ENCODE results near the gene CACNA1D. TPM values are rescaled to one million over a fixed set of nuclear protein-coding genes. Genes with fewer than 3 reads are reported as not detected.

The CACNA1D gene
- total and polyA plus RNA-seq, 2 donors (not counting 1 experiment from before 2014, with no cell fraction given), result 0.17 to 0.37 TPM

- Histone ChIP-seq H3K27ac (ENCODE audit: insufficient read depth, low read length) (no peak overlapping the region), H3K4me3 (replicated peaks in 1 of 4; ENCODE audit: control extremely low read depth in 1 of 4, insufficient read depth in 1 of 4, low read depth in 3 of 4, low read length in 4 of 4) (no peak overlapping the region), H4K20me1 (ENCODE audit: control insufficient read depth, extremely low read depth, insufficient read depth, low read length) (no peaks in the 10 kb centered on the region), H3K4me1 (ENCODE audit: control insufficient read depth, extremely low read depth, insufficient read depth, low read length) (peaks cover 16% of the 10 kb centered on the region), H3K9ac (ENCODE audit: insufficient read depth, low read length) (no peak overlapping the region), H3K27me3 (ENCODE audit: control insufficient read depth, insufficient read depth, low read length) (no peaks in the 10 kb centered on the region), H2AFZ (ENCODE audit: low read length) (no peak overlapping the region), H3K36me3 (ENCODE audit: control insufficient read depth, insufficient read depth, low read length) (no peaks in the 10 kb centered on the region), H3K79me2 (ENCODE audit: control insufficient read depth, insufficient read depth, low read length) (no peaks in the 10 kb centered on the region), H3K9me3 (ENCODE audit: control insufficient read depth, insufficient read depth, low read depth, low read length) (no peaks in the 10 kb centered on the region), H3K4me2 (ENCODE audit: extremely low read depth, insufficient read depth, low read length) (no peak overlapping the region)
- TF ChIP-seq EZH2 (IDR thresholded peaks at IDR 0.05; ENCODE audit: low read length, missing control alignments), result no peak
- no peak for DNase-seq (ENCODE audit: low read depth in 2 of 2)
These were observed 308.9 kb downstream of the CACNA1D start for GRCh38 chr3:53803124-53803815.

DNA sequence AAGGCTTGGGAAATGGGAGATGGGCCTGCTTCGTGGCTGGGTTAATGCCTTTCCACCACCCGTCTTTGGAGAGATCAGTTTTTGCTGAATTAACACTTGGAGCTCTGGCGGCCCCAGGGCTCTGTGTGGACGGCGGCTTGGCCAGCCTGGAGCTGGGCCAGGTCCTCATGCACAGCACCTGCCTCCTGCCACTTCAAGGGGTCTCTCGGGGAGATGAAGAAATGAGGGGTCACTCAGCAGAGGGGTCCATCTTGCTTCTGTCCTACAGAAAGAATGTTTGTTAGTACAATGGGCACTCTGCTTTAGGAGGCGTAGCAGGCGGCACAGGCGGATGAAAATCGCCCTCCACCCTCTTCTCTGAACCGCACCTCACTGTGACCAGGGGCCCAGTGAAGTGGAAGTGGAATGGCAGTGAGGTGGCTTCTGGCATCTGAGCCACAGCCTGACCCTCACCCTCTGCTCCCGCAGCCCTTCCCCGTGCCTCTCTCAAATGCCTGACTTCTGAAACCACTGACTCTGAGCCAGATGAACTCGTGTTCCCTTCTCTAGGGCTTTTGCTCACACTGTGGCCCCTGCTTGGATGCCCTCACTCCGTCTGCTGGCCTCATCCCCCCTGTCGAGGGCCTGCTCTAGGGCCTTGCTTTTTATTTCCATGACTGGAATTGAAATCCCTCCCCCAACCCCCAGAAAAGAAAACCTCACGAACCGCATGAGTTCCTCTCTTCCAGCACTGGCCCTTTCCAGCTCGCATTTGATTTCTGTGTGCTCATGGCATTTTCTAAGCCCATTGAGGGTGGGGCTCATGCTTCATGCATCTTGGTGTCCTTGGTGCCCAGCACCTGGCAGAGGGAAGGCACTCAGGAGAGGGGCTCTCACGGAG is 309.6 kb downstream of the CACNA1D start:
- Histone ChIP-seq H3K9me3 (ENCODE audit: control insufficient read depth, insufficient read depth, low read depth, low read length) (no peaks in the 10 kb centered on the region), H3K4me2 (ENCODE audit: extremely low read depth, insufficient read depth, low read length) (no peak overlapping the region), H3K79me2 (ENCODE audit: control insufficient read depth, insufficient read depth, low read length) (no peaks in the 10 kb centered on the region), H3K9ac (ENCODE audit: insufficient read depth, low read length) (no peak overlapping the region), H3K27me3 (ENCODE audit: control insufficient read depth, insufficient read depth, low read length) (no peaks in the 10 kb centered on the region), H3K4me1 (ENCODE audit: control insufficient read depth, extremely low read depth, insufficient read depth, low read length) (peaks cover 16% of the 10 kb centered on the region), H3K36me3 (ENCODE audit: control insufficient read depth, insufficient read depth, low read length) (no peaks in the 10 kb centered on the region), H2AFZ (ENCODE audit: low read length) (peak overlapping the region; percentile 83), H3K27ac (ENCODE audit: insufficient read depth, low read length) (peak overlapping the region; percentile 72), H4K20me1 (ENCODE audit: control insufficient read depth, extremely low read depth, insufficient read depth, low read length) (no peaks in the 10 kb centered on the region), H3K4me3 (replicated peaks in 1 of 4; ENCODE audit: control extremely low read depth in 1 of 4, insufficient read depth in 1 of 4, low read depth in 3 of 4, low read length in 4 of 4) (no peak overlapping the region)
- DNase-seq (ENCODE audit: low read depth in 2 of 2), result peak in 1 of 2 donors; percentile 14
- no peak for TF ChIP-seq EZH2 (IDR thresholded peaks at IDR 0.05; ENCODE audit: low read length, missing control alignments)
- TF ChIP-seq CTCF (conservative IDR thresholded peaks at IDR 0.05 in 1 of 2, IDR thresholded peaks at IDR 0.05 in 1 of 2; ENCODE audit: low read depth in 1 of 2, low read length in 2 of 2), result no peak

DNA sequence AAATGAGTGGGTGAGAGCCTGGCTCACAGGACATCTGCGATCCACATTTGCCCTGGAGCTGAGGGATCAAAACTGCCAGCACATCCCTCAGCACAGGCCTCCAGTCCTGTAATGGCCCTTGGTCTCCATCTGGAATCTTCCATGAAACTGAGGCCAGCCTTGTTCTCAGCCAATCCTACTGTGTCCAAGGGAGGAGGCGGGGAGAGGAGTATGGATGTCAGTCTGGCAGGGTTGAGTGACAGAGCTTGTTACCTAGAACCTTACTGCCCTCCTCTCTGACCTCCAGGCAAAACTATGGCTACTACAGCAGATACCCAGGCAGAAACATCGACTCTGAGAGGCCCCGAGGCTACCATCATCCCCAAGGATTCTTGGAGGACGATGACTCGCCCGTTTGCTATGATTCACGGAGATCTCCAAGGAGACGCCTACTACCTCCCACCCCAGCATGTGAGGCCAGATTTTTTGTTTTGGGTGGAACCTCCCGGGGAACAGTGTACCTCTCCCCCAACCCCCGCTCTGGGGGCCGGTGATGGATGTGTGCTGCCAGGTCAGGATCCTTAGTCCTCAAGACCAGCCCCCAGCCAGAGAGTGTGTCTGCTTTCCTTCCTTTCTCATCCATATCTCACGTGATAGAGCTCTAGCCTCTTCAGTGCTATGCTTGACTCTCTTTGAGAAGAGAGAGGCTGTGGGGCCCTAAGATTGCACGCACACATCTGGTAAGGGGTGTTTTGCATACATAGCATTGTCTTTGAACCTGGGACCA is 310.5 kb downstream of the CACNA1D start:
- Histone ChIP-seq H3K36me3 (ENCODE audit: control insufficient read depth, insufficient read depth, low read length) (no peaks in the 10 kb centered on the region), H3K4me3 (replicated peaks in 1 of 4; ENCODE audit: control extremely low read depth in 1 of 4, insufficient read depth in 1 of 4, low read depth in 3 of 4, low read length in 4 of 4) (no peak overlapping the region), H3K79me2 (ENCODE audit: control insufficient read depth, insufficient read depth, low read length) (no peaks in the 10 kb centered on the region), H3K4me2 (ENCODE audit: extremely low read depth, insufficient read depth, low read length) (peak overlapping the region; percentile 21), H4K20me1 (ENCODE audit: control insufficient read depth, extremely low read depth, insufficient read depth, low read length) (no peaks in the 10 kb centered on the region), H3K9me3 (ENCODE audit: control insufficient read depth, insufficient read depth, low read depth, low read length) (no peaks in the 10 kb centered on the region), H3K27me3 (ENCODE audit: control insufficient read depth, insufficient read depth, low read length) (no peaks in the 10 kb centered on the region), H3K4me1 (ENCODE audit: control insufficient read depth, extremely low read depth, insufficient read depth, low read length) (peaks cover 16% of the 10 kb centered on the region), H3K9ac (ENCODE audit: insufficient read depth, low read length) (no peak overlapping the region), H3K27ac (ENCODE audit: insufficient read depth, low read length) (peak overlapping the region; percentile 72), H2AFZ (ENCODE audit: low read length) (peak overlapping the region; percentile 83)
- DNase-seq (ENCODE audit: low read depth in 2 of 2), result peak; percentile 58 to 78
- no peak for TF ChIP-seq CTCF (conservative IDR thresholded peaks at IDR 0.05 in 1 of 2, IDR thresholded peaks at IDR 0.05 in 1 of 2; ENCODE audit: low read depth in 1 of 2, low read length in 2 of 2)
- no peak for TF ChIP-seq EZH2 (IDR thresholded peaks at IDR 0.05; ENCODE audit: low read length, missing control alignments)
